ENCODE results near the gene IFRD2.
"Not testable (repeated sequence)": the region's sequence is repeated elsewhere in the genome, so short reads cannot be mapped to it uniquely, and the experiment has no call there.

IFRD2 gene

DNA sequence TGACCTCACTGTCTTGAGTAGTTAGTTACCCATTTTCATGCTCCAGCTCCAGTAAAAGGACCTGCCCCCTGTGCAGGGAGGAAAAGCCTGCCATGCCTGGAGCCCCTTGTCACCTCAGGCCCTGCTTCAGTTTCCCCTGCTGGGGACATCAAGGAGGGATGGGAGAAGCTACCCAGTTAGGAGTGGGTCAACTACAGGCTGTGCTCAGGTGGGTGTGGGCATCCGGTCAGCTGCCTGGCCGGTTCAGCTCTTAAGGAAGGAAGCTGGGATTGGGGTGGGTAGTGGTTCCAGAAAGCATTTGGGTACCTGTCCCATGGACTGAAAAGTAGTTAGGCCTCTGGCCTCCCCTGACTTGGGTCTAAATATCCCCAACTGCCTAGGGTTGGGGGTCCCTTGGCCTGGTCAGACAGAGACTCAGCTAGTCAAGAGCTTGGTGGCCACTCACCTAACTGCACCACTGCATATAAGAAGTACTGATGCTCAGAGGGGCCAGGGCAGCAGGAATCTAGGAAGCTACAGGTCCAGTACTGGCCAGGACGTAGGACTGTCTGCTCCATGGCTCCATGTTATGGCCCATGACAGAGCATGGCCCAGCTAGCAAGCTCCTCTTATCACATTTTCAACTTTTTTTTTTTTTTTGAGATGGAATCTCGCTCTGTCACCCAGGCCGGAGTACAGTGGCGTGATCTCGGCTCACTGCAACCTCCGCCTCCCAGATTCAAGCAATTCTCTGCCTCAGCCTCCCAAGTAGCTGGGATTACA, 12.8 kb downstream of the IFRD2 start:
- no peak for DNase-seq

DNA sequence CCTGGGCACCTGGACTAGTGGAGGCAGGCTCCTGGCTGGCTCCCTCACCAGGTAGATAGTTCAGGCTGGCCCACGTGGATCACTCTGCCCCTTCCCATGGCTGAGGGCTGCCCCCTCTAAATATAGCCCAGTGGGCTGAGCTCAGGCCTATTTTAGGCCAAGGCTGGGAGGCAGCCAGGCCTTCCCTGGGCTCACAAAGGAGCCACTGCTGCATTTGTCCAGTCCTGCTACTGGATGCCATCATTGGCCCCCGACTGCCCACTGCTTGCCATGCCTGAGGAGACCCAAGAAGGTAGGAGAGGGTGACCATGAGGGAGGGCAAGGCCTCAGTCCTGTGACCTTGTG, 13.4 kb downstream of the IFRD2 start, which contains the start of gene LSMEM2:
Gene LSMEM2, plus strand, starts transcription at position 208 of the 345 bp plus-strand sequence. Its CDS starts 27 bp downstream, at position 235.
- no peak for DNase-seq

DNA sequence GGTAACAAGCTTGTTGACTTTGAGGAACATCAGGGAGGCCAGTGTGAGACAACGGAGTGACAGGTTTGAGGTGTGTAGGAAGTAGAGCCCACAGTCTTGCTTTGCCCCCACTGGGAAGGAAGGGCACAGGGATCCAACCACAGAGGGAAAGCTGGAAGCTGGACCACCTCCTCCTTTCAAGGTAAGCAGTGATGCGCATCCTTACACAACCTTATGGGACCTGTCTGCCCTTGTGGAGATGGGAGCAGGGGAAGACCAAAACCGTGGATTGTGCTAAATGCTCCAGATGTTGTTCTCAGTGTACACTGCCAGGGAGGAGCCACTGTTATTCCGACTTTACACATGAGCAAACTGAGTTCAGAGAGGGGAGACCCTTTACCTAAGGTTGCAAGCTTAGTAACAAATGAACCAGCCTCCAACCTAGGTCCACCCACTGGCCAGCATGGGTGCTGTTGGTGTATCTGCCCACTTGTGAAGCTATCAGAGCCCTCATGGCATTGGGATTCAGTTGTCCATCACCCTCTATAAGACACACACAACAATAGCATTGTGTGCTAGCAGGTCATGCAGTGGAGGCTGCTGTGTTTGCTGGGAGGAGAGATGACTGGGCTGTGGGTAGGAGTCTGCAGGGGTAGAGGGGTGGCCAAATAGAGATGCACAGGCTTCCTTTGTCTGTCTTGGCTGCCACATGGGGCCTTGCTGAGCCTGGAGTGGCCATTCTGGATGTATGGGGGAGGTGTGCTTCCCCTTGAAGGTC, 13.9 kb downstream of the IFRD2 start:
- no peak for DNase-seq

DNA sequence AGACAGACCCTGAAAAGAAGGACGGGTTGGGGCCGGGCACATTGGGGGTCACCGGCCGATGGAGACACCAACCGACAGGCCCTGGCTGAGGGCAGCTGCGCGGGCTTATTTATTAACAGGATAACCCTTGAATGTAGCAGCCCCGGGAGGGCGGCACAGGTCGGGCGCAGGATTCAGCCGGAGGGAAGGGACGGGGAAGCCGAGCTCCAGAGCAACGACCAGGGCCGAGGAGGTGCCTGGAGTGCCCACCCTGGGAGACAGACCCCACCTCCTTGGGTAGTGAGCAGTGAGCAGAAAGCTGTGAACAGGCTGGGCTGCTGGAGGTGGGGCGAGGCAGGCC, 15.5 kb downstream of the IFRD2 start:
- no peak for DNase-seq

DNA sequence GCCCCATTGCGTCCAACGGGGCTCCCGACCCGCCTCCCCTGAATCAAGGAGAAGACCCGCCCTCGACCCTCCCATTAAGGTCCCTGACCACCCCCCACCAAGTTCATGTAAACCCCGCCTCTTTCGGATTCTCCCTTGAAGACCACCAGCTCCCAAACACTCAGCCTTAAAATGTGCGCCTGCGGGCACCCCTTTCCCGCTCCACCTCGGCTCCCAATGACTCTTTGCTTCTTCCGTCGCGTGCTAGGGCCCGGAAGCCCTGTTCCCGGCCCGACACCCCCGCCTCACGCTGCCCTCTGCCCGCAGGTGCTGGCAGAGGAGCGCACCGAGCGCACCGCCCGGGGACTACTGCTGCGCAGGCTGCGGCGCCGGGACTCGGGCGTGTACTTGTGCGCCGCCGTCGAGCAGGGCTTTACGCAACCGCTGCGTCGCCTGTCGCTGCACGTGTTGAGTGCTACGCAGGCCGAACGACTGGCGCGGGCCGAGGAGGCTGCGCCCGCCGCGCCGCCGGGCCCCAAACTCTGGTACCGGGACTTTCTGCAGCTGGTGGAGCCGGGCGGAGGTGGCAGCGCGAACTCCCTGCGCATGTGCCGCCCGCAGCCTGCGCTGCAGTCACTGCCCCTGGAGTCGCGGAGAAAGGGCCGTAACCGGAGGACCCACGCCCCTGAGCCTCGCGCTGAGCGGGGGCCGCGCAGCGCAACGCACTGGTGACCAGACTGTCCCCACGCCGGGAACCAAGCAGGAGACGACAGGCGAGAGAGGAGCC, 16.1 kb downstream of the IFRD2 start:
- peak; percentile 51 for DNase-seq

DNA sequence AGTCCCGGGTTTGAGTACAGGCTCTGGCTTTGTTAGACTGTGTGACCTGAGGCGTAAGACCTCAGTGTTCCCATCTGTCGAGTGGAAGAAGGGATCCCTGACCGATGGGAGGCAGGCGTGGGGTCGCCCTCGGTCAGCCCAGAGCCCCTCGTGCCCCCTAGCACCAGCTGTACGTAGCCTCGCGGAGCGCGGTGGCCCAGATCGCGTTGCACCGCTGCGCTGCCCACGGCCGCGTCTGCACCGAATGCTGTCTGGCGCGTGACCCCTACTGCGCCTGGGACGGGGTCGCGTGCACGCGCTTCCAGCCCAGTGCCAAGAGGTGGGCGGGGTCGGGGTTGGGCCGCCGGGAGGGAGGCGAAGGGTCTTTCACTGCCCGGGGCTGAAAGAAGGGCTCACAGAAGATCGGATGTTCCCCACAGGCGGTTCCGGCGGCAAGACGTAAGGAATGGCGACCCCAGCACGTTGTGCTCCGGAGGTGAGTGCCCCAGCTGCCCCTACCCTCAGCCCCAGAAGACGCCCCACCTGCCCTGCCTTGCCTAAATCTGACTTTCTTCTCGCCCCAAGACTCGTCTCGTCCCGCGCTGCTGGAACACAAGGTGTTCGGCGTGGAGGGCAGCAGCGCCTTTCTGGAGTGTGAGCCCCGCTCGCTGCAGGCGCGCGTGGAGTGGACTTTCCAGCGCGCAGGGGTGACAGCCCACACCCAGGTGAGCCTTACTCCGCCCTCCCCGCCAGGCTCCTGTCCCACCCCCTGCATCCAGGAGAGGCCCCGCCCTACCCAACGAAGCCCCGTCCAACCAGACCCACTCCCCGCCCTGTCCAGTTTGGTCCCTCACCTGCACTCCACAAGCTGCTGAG, 16.9 kb downstream of the IFRD2 start:
- no peak for DNase-seq

DNA sequence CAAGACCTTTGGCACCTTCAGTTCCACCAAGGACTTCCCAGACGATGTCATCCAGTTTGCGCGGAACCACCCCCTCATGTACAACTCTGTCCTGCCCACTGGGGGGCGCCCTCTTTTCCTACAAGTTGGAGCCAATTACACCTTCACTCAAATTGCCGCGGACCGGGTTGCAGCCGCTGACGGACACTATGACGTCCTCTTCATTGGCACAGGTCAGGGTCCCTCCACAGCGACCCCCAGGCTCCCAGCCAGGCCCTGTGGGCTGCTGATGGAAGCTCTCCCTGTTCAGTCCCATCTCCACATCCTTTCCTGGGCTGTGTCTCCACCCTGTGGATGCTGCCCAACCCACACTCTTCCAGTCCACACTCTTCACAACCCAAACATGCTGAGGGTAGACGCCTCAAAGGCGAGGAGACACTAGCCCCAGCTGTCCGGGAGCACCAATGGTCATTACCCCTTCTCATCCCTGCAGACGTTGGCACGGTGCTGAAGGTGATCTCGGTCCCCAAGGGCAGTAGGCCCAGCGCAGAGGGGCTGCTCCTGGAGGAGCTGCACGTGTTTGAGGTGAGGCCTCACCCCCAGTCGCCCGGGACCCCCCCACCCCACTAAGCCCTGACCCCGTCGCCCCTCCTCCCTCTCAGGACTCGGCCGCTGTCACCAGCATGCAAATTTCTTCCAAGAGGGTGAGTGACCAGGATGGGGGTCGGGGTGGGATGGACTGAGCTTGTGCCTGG, 17.7 kb downstream of the IFRD2 start:
- DNase-seq = peak; percentile 81

DNA sequence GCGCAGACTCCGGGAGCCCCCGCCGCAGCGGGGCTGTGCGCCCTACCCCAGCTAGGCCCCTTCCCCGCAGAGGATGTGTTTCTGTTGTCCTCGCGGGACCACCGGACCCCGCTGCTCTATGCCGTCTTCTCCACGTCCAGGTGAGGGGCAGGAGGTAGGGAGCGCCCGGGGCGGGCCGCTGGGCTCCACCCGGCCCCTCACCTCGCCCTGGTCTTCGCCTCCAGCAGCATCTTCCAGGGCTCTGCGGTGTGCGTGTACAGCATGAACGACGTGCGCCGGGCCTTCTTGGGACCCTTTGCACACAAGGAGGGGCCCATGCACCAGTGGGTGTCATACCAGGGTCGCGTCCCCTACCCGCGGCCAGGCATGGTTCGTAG, 18.6 kb downstream of the IFRD2 start:
- no peak for DNase-seq

DNA sequence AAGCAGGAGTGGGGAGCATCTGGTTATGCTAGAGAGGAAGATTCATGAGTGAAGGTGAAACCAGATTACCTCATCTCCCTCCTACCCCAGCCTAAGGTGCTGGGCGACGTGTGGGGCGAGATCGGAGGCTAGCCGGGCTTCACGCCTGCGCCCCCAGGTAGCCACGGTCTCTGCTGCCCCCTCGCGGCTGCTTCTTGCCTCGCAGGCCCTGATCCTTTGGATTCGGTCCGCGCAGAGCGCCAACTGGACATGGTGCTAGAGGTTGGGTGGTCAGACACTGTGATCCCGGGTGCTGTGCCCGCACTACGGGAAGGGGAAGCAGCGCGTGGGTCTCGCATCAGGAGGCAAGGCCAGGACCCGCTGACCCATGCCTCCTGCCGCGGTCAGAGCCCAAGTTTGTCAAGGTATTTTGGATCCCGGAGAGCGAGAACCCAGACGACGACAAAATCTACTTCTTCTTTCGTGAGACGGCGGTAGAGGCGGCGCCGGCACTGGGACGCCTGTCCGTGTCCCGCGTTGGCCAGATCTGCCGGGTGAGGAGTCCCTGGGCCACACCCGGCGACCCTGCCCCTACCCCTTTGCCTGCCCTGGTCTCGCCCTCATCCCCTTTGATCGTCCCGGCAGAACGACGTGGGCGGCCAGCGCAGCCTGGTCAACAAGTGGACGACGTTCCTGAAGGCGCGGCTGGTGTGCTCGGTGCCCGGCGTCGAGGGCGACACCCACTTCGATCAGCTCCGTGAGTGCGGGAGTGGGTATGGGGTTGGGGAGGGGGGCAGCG, 19.1 kb downstream of the IFRD2 start:
- peak; percentile 95 for DNase-seq

DNA sequence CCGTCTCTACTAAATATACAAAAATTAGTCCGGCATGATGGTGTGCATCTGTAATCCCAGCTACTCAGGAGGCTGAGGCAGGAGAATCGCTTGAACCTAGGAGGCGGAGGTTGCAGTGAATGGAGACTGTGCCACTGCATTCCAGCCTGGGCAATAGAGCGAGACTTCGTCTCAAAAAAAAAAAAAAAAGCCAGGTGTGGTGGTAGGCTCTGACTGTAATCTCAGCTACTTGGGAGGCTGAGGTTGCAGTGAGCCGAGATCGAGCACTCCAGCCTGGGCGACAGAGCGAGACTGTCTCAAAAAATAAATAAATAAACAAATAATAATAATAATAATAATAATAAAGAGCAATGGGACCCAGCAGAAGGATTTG, 19.7 kb downstream of the IFRD2 start:
- DNase-seq = not testable (repeated sequence)

DNA sequence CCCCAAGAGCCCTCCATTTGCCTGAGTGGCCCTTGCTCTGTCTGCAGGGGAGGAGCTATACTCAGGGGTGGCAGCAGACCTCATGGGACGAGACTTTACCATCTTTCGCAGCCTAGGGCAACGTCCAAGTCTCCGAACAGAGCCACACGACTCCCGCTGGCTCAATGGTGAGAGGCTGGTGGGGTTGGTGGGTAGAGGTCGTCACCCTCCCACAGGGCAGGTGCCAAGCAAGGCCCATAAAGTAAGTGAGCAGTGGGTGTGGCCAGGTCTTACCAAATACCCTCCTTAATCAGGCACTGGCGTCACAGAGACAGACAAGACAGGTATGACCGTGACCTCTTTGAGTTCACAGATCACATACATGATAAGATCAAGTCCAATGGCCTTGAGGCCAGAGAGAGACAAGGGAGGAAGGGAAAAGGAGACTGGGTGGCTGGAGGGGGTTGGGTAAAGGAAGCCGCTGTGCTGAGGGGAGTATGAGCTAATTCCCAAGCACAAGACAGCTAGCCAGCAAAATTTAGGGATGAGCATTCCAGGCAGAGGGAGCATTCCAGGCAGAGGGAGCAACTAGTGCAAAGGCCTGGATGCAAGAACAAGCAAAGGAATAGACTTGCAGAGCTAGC, 20.8 kb downstream of the IFRD2 start:
- DNase-seq = no peak

DNA sequence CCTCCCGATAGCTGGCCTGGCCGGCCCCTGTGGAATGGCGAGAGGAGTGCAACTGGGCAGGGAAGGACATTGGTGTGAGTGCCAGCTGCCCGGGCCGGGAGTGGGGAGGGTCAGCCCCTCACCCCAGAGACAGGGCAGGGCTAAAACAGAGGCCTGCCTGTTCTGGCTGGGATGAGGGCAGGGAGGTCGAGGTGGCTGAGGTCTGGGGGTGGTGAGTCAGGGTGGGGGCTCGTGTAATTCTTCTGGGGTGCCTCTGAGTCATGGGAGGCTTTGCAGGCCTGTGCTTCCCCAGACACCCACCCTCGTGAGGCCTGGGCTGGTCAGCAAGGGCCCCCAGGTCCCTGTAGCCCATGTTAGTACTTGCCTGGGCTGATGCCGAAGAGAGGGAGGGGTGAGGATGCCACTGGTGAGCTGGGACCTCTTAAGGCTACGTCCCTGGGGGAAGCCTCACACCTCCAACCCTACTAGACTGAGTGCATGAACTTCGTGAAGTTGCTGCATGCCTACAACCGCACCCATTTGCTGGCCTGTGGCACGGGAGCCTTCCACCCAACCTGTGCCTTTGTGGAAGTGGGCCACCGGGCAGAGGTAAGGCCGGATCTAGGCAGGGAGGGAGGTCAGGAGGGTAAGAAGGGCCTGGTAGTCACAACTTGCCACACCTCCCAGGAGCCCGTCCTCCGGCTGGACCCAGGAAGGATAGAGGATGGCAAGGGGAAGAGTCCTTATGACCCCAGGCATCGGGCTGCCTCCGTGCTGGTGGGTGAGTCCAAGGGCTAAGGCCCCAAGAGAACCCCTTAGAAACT, 21.6 kb downstream of the IFRD2 start:
- no peak for DNase-seq

DNA sequence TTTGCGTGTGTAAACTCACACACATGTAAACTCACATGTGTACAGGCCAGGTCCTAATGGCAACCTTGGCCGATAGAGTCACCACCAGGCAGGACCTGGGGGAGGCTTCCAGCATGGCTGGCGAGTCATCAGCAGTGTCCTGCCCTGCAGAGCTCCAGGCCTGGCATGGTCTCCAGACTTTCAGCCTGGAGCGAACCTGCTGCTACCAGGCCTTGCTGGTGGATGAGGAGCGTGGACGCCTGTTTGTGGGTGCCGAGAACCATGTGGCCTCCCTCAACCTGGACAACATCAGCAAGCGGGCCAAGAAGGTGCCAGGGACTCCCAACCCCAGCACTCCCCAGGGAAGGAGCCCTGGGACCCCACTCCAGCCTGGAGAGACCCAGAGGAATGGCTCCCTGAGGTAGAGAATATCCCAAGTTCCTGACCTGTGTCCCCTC, 22.2 kb downstream of the IFRD2 start:
- no peak for DNase-seq

DNA sequence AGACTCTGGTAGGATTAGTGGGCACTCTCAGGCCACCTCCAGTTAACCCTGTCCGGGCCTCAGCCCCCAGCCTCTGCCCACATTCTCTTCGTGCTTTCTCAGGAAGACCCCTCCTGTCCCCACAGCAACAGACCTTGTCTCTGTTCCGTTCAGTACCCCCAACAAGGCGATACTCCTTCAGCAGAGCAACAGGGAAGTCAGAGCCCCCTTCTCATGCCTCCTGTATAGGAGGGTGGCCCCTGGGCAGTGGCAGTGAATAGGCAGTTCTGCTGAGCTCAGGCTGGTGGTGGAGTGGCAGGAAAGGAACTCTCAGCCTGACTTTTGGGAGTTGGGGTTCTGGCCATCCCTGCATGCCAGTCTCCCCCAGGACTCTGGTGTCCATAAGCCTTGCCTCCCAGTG, 22.8 kb downstream of the IFRD2 start:
- DNase-seq = no peak

DNA sequence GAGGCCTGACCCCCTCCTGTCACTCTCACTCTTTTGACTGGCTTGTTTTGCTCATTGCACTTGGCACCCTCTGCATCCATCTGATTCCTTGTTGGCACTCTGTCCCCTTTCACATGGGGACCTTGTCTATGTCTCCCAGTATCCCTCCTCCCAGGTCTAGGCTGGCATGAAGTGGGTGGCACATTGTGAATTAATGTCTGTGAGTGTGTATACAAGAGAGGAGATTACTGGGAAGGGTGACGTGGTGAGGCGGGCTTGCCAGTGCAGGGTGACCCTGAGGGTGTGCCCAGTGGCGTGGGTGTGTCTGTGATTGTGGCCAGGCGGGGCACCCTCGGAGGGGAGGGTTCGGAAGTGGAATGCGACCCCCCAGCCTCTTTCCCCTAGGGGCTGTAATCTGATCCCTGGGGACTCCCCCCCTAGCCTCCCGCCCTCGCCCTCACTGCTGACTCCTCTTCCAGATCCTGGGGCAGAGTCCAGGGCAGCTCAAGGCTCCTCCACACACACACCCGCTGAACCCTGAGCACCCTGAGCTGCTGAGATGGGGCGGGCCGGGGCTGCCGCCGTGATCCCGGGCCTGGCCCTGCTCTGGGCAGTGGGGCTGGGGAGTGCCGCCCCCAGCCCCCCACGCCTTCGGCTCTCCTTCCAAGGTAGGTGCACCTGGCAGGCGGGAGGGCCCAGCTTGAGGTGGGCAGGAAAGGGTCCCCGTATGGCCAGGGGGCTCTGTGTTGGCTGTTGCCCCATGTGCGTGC, 23.4 kb downstream of the IFRD2 start, which contains the start of gene SEMA3B:
Gene SEMA3B, plus strand, starts transcription at position 445 of the 749 bp plus-strand sequence. Its CDS starts 94 bp downstream, at position 539.
- DNase-seq = no peak

DNA sequence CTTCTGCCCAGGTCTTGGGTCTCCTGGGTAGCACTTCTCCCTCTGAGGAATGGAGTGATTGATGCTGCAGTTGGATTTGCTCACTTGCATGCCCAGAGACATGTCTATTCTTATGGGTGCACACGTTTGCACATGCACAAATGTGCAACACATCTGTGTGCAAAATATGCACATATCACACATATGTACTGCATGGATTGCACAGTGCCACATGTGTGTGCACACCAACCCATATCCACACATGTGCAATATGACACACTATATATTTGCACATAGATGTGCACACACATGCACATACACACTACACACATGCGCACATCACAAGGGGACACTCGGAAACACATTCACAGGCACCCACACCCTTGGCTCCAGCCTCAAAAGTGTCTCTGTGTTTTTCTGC, 24.0 kb downstream of the IFRD2 start:
- no peak for DNase-seq

DNA sequence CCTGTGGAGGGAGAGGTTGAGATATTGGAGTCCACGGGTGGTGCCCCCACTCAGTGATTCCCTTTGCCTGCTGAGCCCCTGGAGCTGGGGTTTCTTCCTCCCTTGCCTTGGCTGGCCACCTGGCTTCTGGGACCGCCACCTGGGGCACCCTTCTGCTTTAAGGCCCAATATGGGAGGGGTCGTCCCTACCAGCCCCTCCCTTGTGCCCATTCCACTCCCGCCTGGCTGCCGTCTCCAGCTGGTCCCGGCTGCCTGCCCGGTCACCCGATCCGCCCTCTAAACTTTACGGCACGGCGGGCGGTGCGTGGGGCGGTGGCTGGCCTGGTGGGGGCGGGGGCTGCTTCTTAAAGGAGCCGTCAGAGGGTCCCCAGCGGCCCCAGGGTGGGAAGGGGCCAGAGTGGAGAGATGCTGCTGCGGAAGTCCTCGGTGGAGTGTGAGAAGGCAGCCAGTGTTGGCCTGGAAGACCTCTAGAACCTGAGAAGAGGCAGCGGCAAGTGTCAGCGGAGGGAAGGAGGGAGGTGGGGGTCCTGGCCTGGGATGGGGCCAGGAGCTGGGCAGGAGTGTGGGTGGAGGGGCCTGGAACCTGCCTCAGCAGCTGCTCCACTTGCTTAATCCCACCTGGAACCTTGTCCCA, 24.8 kb downstream of the IFRD2 start:
- DNase-seq = no peak

DNA sequence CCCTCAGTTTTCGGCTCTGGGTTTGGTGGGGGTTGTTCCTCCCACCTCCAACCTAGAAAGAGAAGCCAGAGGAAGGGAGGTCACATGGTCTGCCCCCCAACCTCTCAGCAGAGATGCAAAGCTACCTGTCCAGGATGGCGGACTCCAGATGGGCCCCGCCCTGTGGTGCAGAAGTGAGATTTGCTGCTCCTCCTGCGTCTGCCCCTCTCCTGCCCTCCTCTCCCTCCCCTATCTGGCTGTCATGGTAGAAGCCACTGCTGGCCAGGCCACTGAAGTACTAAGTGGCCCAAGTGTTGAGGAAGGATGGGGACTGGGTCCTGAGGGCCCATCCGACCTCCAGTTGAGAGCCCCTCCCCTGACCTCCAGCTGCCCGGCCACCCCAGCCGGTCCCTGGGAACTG, 25.4 kb downstream of the IFRD2 start:
- DNase-seq = no peak

DNA sequence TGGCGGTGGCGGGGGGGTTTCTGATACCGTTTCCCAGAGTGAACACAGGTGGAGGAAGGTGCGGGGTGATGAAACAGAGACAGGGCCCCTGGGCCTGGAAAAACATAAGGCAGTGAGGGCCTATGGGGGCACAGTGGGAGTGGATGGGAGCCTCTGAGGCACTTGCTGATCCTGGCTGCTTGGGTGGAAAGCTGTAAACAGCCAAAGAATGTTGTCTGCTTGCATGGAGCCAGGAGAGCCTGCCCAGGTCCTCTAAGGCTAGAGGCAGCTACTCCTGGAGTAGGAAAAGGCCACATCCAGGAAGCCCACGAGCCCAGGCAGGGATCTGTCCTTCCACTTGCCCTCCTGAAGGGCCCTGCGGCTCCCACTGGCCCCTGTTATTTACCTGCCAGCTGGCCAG, 26.2 kb downstream of the IFRD2 start:
- DNase-seq = no peak

Data from activated CD4-positive, alpha-beta T cell treated with anti-CD3 and anti-CD28 coated beads, Interleukin-2, Interleukin-6, amounts not matched to agents 100 ng/mL and 50 ng/mL, durations not matched to agents 16 hours and 8 hours (primary cell).